Mesenchymal stem cell (in vitro differentiated cells and primary cell): ENCODE data around the gene GREM2.

ENCODE experiments used
- DNase-seq: peaks from one replicate; pipeline ENCODE4 v3.0.0-alpha.2; 2013
- H2AFZ ChIP-seq: one replicate; pipeline ENCODE4 v1.6.1; 2013; ENCODE audit warnings: low read depth, mild to moderate bottlenecking, control low read depth, inconsistent platforms, low read length, moderate library complexity
- H2AK5ac ChIP-seq: 2 replicates; pipeline ENCODE4 v1.6.1; 2013; ENCODE audit warnings: low read length, moderate library complexity, mild to moderate bottlenecking, inconsistent platforms; ENCODE audit not compliant: severe bottlenecking
- H2BK120ac ChIP-seq: one replicate; pipeline ENCODE4 v1.6.1; 2013; ENCODE audit warnings: low read depth, mild to moderate bottlenecking, inconsistent platforms, low read length, moderate library complexity
- H2BK12ac ChIP-seq, 2 experiments: one replicate each; pipeline ENCODE4 v1.6.1; 2013; ENCODE audit warnings: inconsistent platforms in 2 of 2, low read length in 2 of 2, mild to moderate bottlenecking in 2 of 2, moderate library complexity in 2 of 2, control low read depth in 1 of 2
- H2BK15ac ChIP-seq: one replicate; pipeline ENCODE4 v1.6.1; 2013; ENCODE audit warnings: mild to moderate bottlenecking, low read depth, inconsistent platforms; ENCODE audit not compliant: poor library complexity, severe bottlenecking
- H2BK5ac ChIP-seq: 2 replicates; pipeline ENCODE4 v1.6.1; 2013; ENCODE audit warnings: low read depth, mild to moderate bottlenecking, low read length, control low read depth, inconsistent platforms; ENCODE audit not compliant: poor library complexity, severe bottlenecking
- H3K14ac ChIP-seq, 2 experiments: one replicate each; pipeline ENCODE4 v1.6.1; 2013; ENCODE audit warnings: inconsistent platforms in 2 of 2, low read length in 2 of 2, control low read depth in 1 of 2, mild to moderate bottlenecking in 1 of 2, moderate library complexity in 1 of 2
- H3K18ac ChIP-seq, 2 experiments: one replicate each; pipeline ENCODE4 v1.6.1; 2013; ENCODE audit warnings: inconsistent platforms in 2 of 2, low read length in 2 of 2, control low read depth in 1 of 2, low read depth in 1 of 2, mild to moderate bottlenecking in 1 of 2
- H3K23ac ChIP-seq, 2 experiments: one replicate each; pipeline ENCODE4 v1.6.1; 2013; ENCODE audit warnings: inconsistent platforms in 2 of 2, low read length in 2 of 2, mild to moderate bottlenecking in 2 of 2, moderate library complexity in 2 of 2, control low read depth in 1 of 2
- H3K27ac ChIP-seq: 2 replicates; pipeline ENCODE4 v1.5.1; 2013; ENCODE audit warnings: mild to moderate bottlenecking, moderate library complexity, low read length, control low read depth, inconsistent platforms; ENCODE audit not compliant: poor library complexity, severe bottlenecking
- H3K27me3 ChIP-seq, 2 experiments: 2 replicates each; pipeline versions ENCODE4 v1.6.1 to v1.7.0; 2013; ENCODE audit warnings: low read length in 2 of 2, mild to moderate bottlenecking in 2 of 2, moderate library complexity in 2 of 2, control low read depth in 1 of 2, inconsistent platforms in 1 of 2; ENCODE audit not compliant: control insufficient read depth in 1 of 2, insufficient read depth in 1 of 2
- H3K36me3 ChIP-seq, 2 experiments: 2 replicates each; pipeline versions ENCODE4 v1.6.1 to v1.7.0; 2013; ENCODE audit warnings: low read length in 2 of 2, control low read depth in 1 of 2, inconsistent platforms in 1 of 2, low read depth in 1 of 2, mild to moderate bottlenecking in 1 of 2; ENCODE audit not compliant: insufficient read depth in 2 of 2, control insufficient read depth in 1 of 2
- H3K4ac ChIP-seq, 2 experiments: one replicate each; pipeline ENCODE4 v1.6.1; 2013; ENCODE audit warnings: inconsistent platforms in 2 of 2, low read length in 2 of 2, mild to moderate bottlenecking in 2 of 2, moderate library complexity in 2 of 2, control low read depth in 1 of 2, low read depth in 1 of 2
- H3K4me1 ChIP-seq: 2 replicates; pipeline ENCODE4 v1.6.1; 2013; ENCODE audit warnings: low read depth, low read length, control low read depth; ENCODE audit not compliant: control insufficient read depth, insufficient read depth
- H3K4me2 ChIP-seq: 2 replicates; pipeline ENCODE4 v1.6.1; 2013; ENCODE audit warnings: low read length, mild to moderate bottlenecking, inconsistent platforms; ENCODE audit not compliant: poor library complexity, severe bottlenecking
- H3K4me3 ChIP-seq, 2 experiments: 2 replicates each; pipeline versions ENCODE4 v1.5.1 to v1.7.0; 2013; ENCODE audit warnings: low read length in 2 of 2, mild to moderate bottlenecking in 2 of 2, control low read depth in 1 of 2, low read depth in 1 of 2; ENCODE audit not compliant: insufficient read depth in 1 of 2
- H3K79me1 ChIP-seq: replicated peaks from 2 replicates; pipeline ENCODE4 v1.6.1; 2013; ENCODE audit warnings: mild to moderate bottlenecking, control low read depth, low read length, inconsistent platforms; ENCODE audit not compliant: poor library complexity, severe bottlenecking
- H3K9ac ChIP-seq: 2 replicates; pipeline ENCODE4 v1.7.0; 2013; ENCODE audit warnings: mild to moderate bottlenecking, low read length, moderate library complexity
- H3K9me3 ChIP-seq: 2 replicates; pipeline ENCODE4 v1.7.0; 2013; ENCODE audit warnings: mild to moderate bottlenecking, low read length; ENCODE audit not compliant: control insufficient read depth
- H4K8ac ChIP-seq: one replicate; pipeline ENCODE4 v1.6.1; 2013; ENCODE audit warnings: inconsistent platforms, mild to moderate bottlenecking, low read length, moderate library complexity
- H4K91ac ChIP-seq: one replicate; pipeline ENCODE4 v1.6.1; 2013; ENCODE audit warnings: mild to moderate bottlenecking, low read length, inconsistent platforms
- WGBS: methylation state at CpG from one replicate; pipeline ENCODE4 v1.1.7; 2013; ENCODE audit warnings: mixed read lengths; 5-methylcytosine and 5-hydroxymethylcytosine counted together

The GREM2 gene

GRCh38 chr1:240553351-240553750, 58.6 kb downstream of the GREM2 start:
- no peak overlapping the region for H4K91ac ChIP-seq
- no peak overlapping the region for H3K4ac ChIP-seq
- H3K27me3 ChIP-seq = no peaks in the 10 kb centered on the region
- H2BK120ac ChIP-seq = no peak overlapping the region
- H2BK5ac ChIP-seq = no peak overlapping the region
- no peak overlapping the region for H2AK5ac ChIP-seq
- no peak overlapping the region for H3K4me3 ChIP-seq
- H3K4me1 ChIP-seq = no peaks in the 10 kb centered on the region
- H3K4me2 ChIP-seq = no peak overlapping the region
- no peak overlapping the region for H3K18ac ChIP-seq
- no peak overlapping the region for H4K8ac ChIP-seq
- no peaks in the 10 kb centered on the region for H3K79me1 ChIP-seq
- H2BK12ac ChIP-seq = no peak overlapping the region
- H3K14ac ChIP-seq = no peak overlapping the region
- WGBS = 88% methylated on average over 1 of the region's 2 CpGs
- no peak overlapping the region for H3K27ac ChIP-seq
- peaks cover 0 to 7% of the 10 kb centered on the region in 2 experiments for H3K36me3 ChIP-seq
- H2AFZ ChIP-seq = no peak overlapping the region
- H2BK15ac ChIP-seq = no peak overlapping the region
- H3K9ac ChIP-seq = no peak overlapping the region
- DNase-seq = no peak
- H3K23ac ChIP-seq = no peak overlapping the region
- no peaks in the 10 kb centered on the region for H3K9me3 ChIP-seq

GRCh38 chr1:240539769-240540414, 72.1 kb downstream of the GREM2 start:
- WGBS = 70% methylated on average over 3 of the region's 3 CpGs
- H3K36me3 ChIP-seq = peaks cover 0 to 47% of the 10 kb centered on the region in 2 experiments
- H2BK15ac ChIP-seq = no peak overlapping the region
- no peak overlapping the region for H3K4me3 ChIP-seq
- no peak overlapping the region for H3K18ac ChIP-seq
- H3K23ac ChIP-seq = no peak overlapping the region
- H2BK12ac ChIP-seq = no peak overlapping the region
- H2AK5ac ChIP-seq = no peak overlapping the region
- no peak overlapping the region for H3K4me2 ChIP-seq
- no peak overlapping the region for H3K14ac ChIP-seq
- H2BK5ac ChIP-seq = no peak overlapping the region
- H3K4me1 ChIP-seq = no peaks in the 10 kb centered on the region
- DNase-seq = no peak
- H3K9me3 ChIP-seq = no peaks in the 10 kb centered on the region
- no peak overlapping the region for H2AFZ ChIP-seq
- no peak overlapping the region for H4K91ac ChIP-seq
- H3K79me1 ChIP-seq = no peaks in the 10 kb centered on the region
- H3K4ac ChIP-seq = no peak overlapping the region
- H3K27me3 ChIP-seq = peaks cover 0 to 3% of the 10 kb centered on the region in 2 experiments
- no peak overlapping the region for H3K9ac ChIP-seq
- H2BK120ac ChIP-seq = no peak overlapping the region
- no peak overlapping the region for H4K8ac ChIP-seq
- H3K27ac ChIP-seq = no peak overlapping the region

- Histone ChIP-seq H3K4me1 (no peaks in the 10 kb centered on the region), H3K4me3 (no peak overlapping the region), H4K91ac (no peak overlapping the region), H4K8ac (no peak overlapping the region), H3K79me1 (no peaks in the 10 kb centered on the region), H2BK15ac (no peak overlapping the region), H3K23ac (no peak overlapping the region), H3K18ac (no peak overlapping the region), H2BK120ac (no peak overlapping the region), H3K9ac (no peak overlapping the region), H3K4ac (no peak overlapping the region), H2AK5ac (no peak overlapping the region), H2AFZ (no peak overlapping the region), H3K4me2 (no peak overlapping the region), H3K14ac (no peak overlapping the region), H3K27me3 (peaks cover 0 to 3% of the 10 kb centered on the region in 2 experiments), H3K27ac (no peak overlapping the region), H2BK12ac (no peak overlapping the region), H2BK5ac (no peak overlapping the region), H3K36me3 (peaks cover 0 to 40% of the 10 kb centered on the region in 2 experiments), H3K9me3 (no peaks in the 10 kb centered on the region)
- DNase-seq = no peak
- WGBS = 91% methylated on average over 1 of the region's 3 CpGs
These were observed 73.1 kb downstream of the GREM2 start for GRCh38 chr1:240538776-240539430.

- Histone ChIP-seq H2BK120ac (no peak overlapping the region), H3K4ac (no peak overlapping the region), H3K79me1 (no peaks in the 10 kb centered on the region), H2BK15ac (no peak overlapping the region), H2AK5ac (no peak overlapping the region), H3K23ac (no peak overlapping the region), H3K27me3 (no peaks in the 10 kb centered on the region), H3K4me2 (no peak overlapping the region), H3K9me3 (no peaks in the 10 kb centered on the region), H3K36me3 (peaks cover 0 to 49% of the 10 kb centered on the region in 2 experiments), H3K14ac (no peak overlapping the region), H3K18ac (no peak overlapping the region), H3K9ac (no peak overlapping the region), H2AFZ (no peak overlapping the region), H2BK5ac (no peak overlapping the region), H3K4me1 (no peaks in the 10 kb centered on the region), H4K91ac (no peak overlapping the region), H3K27ac (no peak overlapping the region), H4K8ac (no peak overlapping the region), H3K4me3 (no peak overlapping the region), H2BK12ac (no peak overlapping the region)
- WGBS = 75% methylated on average over 1 of the region's 2 CpGs
- DNase-seq = no peak
These were observed 78.7 kb downstream of the GREM2 start for GRCh38 chr1:240533154-240533780.
